SIG-M5 (cell line): ENCODE measurements around the gene KIF1B.
"Not testable (repeated sequence)": the region's sequence is repeated elsewhere in the genome, so short reads cannot be mapped to it uniquely, and the experiment has no call there.

Experiments
- DNase-seq: peaks from one replicate; lab custom pipeline; 2025; lab: John Stamatoyannopoulos, UW

Gene KIF1B

DNA sequence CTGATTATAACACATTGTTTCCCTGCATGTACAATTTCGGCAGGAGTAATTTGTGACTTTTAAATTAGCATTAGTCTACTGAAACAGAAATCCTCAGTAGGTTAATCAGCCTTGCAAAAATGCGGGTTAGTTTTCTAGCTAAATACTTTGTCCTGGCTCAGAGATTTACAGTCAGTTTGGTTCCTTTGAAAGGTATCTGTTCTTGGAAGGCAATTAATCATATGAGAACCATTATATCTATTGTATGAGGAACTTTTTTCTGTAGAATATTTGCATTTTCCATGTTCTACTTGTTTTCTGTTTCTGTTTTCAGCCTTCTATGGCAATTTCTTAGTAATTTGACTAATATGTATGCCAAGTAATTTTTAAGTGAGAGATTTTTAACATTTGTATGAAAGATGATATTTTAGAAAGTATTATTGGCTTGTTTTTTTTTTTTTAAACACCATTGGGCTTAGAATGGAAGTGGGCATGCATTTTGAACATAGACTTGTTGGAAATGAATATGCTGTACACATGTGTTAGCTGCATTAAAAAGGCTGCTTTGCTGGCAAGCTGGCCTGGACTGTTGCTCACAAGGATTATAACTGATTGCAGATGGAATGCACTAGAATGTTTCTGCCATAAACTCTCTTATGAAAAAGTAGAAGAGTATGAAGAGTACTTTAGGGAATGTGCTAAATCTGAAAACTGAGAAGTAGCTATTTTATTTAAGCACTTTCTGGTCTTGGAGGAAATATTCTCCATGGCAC lies 26.2 kb downstream of the KIF1B start:
- DNase-seq: no peak

GRCh38 chr1:10237157-10237539 lies 26.8 kb downstream of the KIF1B start:
- DNase-seq: no peak

DNA sequence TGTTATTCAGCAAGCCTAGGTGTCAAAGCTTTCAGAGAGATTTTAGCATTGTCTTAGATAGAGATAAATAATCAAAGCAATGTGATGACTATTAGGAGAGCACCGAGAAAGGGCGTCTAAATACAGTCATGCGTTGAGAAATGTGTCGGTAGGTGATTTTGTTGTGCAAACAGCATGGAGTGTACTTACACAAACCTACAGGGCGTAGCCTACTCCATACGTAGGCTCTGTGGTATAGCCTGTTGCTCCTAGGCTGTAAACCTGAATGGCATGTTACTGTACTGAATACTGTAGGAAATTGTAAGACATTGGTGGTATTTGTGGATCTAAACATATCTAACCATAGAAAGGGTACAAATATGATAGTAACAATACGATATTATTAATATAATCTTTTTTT lies 31.8 kb downstream of the KIF1B start:
- DNase-seq: no peak

DNA sequence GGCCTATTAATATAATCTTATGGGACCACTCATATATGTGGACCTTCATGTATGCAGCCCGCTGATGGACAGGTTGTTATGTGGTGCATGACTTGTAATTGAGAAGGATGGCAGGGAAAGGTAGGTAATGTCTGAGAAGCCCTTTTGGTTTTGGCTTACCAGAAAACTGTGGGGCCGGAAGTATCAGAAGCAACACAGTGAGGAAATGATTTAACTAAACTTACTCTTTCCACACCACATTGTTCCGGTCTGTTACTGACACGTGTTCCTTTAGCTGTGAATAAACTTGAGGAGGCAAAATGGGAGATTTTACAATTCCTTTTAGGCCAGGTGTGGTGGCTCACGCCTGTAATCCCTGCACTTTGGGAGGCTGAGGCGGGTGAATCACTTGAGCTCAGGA lies 32.4 kb downstream of the KIF1B start:
- DNase-seq: no peak

GRCh38 chr1:10245674-10246073 lies 35.3 kb downstream of the KIF1B start:
- DNase-seq: no peak

DNA sequence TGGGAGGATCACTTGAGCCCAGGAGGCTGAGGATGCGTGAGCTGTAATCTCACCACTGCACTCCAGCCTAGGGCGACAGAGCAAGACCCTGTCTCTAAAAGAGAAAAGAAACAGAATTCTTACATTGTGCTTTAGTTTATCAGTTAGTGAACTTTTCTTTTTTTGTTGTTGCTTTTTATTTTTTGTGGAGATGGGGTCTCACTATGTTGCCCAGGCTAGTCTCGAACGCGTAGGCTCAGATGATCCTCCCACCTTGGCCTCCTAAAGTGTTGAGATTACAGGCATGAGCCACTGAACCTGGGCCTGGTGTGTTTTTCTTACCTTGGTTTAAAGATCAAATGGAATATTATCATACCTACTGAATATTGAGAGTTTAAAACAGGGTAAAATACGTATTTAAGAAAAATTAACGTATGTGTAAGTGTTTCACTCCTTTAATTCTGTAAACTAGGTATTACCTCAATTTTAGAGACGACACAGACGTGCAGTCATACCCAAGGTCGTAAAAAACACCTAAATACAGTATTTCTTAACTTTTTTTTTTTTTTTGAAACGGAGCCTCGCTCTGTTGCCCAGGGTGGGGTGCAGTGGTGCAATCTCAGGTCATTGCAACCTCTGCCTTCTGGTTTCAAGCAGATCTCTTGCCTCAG lies 39.6 kb downstream of the KIF1B start:
- no peak for DNase-seq

- no peak for DNase-seq
Observed at GRCh38 chr1:10250663-10251062, 40.3 kb downstream of the KIF1B start.

DNA sequence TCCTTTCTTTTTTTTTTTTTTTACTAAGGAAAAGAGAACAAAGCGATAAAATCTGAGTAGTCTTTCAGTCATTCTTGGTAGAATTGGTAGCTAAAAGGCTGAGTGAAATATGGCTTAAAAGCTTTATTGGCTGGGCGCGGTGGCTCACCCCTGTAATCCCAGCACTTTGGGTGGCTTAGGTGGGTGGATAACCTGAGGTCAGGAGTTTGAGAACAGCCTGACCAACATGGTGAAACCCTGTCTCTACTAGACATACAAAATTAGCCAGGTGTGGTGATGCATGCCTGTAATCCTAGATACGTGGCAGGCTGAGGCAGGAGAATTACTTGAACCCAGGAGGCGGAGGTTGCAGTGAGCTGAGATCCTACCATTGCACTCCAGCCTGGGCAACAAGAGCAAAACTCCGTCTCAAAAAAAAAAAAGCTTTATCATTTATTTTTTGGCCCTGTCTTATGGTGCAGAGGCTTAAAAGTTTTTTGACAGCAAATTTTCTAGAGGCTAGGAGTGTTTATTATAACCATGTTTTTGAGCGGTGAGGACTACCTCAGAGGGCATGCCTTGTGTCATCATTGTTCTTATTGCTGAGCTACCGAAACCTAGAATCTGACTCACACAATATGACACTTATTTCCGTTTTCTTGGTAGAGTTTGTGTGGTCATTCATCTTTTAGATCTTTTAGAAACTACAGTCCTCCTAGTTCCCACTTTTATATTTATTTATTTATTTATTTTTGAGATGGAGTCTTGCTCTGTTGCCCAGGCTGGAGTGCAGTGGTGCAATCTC lies 41.1 kb downstream of the KIF1B start:
- peak; percentile 4 for DNase-seq

GRCh38 chr1:10252508-10252907 lies 42.1 kb downstream of the KIF1B start:
- no peak for DNase-seq

GRCh38 chr1:10253149-10253548 lies 42.8 kb downstream of the KIF1B start:
- DNase-seq: no peak

- DNase-seq: no peak
Observed at GRCh38 chr1:10253755-10254154, 43.4 kb downstream of the KIF1B start.

GRCh38 chr1:10257851-10258250 lies 47.5 kb downstream of the KIF1B start:
- no peak for DNase-seq

DNA sequence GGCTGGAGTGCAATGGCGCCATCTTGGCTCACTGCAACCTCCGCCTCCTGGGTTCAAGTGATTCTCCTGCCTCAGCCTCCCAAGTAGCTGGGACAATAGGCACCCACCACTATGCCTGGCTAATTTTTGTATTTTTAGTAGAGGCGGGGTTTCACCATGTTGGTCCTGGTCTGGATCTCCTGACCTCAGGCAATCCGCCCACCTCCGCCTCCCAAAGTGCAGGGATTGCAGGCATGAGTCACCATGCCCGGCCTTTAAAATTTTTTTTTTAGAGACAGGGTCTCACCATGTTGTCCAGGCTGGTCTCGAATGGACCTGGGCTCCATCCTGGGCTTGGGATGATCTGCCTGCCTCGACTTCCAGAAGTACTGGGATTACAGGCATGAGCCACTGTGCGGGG lies 49.2 kb downstream of the KIF1B start:
- DNase-seq: not testable (repeated sequence)

- DNase-seq: no peak
Observed at GRCh38 chr1:10263450-10264082, 53.2 kb downstream of the KIF1B start.

DNA sequence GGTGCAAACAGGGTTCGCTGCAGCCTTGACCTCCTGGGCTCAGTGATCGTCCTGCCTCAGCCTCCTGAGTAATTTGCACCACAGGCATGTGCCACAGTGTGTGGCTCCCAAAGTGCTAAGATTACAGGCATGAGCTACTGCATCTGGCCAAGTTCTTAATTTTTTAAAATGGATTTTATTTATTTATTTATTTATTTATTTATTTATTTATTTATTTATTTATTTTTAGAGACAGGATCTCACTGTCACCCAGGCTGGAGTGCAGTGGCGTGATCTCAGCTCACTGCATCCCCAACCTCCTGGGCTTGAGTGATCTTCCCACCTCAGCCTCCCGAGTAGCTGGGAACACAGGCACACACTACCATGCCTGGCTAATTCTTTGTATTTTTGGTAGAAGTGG lies 54.7 kb downstream of the KIF1B start:
- no peak for DNase-seq

DNA sequence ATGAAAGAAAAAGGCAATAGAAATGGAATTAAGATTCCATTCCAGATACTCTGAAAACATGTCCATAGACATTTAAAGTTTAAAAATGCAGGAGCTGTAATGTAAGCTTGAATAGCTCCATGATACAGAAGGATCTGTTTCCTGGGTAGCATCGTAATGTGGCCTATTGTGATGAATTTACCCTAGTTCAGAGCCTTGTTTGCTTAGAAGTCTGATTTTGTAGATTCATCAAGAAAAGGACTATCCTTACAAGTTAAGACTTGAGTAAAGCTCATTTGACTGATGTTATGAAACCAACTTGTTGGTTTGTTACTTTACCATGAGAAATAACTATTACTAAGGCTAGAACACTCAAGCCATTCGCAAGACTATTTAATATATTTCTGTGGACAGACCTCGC lies 55.5 kb downstream of the KIF1B start:
- DNase-seq: no peak

GRCh38 chr1:10267319-10267718 lies 56.9 kb downstream of the KIF1B start:
- DNase-seq: no peak

DNA sequence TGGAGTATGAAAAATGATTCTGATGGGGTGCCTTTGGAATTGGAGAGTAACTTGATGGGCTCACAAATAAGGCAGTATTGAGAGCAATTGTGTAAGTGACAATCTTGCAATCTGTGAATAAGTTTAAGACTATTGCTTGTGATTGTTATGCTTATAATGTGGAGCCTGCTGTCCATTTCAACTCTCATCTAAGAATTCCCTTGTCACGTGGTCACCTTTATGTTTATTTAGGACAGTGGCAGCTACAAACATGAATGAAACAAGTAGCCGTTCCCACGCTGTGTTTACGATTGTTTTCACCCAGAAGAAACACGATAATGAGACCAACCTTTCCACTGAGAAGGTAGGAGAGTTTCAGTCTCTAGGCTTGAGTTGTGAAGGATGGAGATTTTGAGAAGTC lies 57.6 kb downstream of the KIF1B start:
- DNase-seq: no peak

GRCh38 chr1:10271090-10271489 lies 60.7 kb downstream of the KIF1B start:
- DNase-seq: no peak

GRCh38 chr1:10271869-10272268 lies 61.5 kb downstream of the KIF1B start:
- DNase-seq: no peak

- no peak for DNase-seq
Observed at GRCh38 chr1:10272274-10272673, 61.9 kb downstream of the KIF1B start.

GRCh38 chr1:10278880-10279279 lies 68.5 kb downstream of the KIF1B start:
- no peak for DNase-seq
